Vagina (tissue), 2 donors: Measurements from ENCODE around the gene FAM98B.

ENCODE experiments used
- POLR2A ChIP-seq, 2 donors: fragments of 450-650 bp; IDR thresholded peaks; one replicate each; pipeline ENCODE4 v1.6.1; 2017; ENCODE audit warnings: antibody characterized with exemption in 2 of 2, mild to moderate bottlenecking in 2 of 2, moderate library complexity in 2 of 2
- POLR2AphosphoS5 ChIP-seq, 2 donors: sonication (generic); formaldehyde crosslinking; IDR thresholded peaks; one replicate each; pipeline ENCODE4 v1.9.0; 2017; ENCODE audit warnings: antibody characterized with exemption in 2 of 2, mild to moderate bottlenecking in 2 of 2, low read depth in 1 of 2; ENCODE audit not compliant: insufficient read depth in 1 of 2
- TF ChIP-seq, protein P1 (sequence below), 3 experiments: fragments of 450-650 bp in 2 of 3; fragments of 200-600 bp in 1 of 3; sonication (generic) in 1 of 3; IDR thresholded peaks; one replicate each; pipeline ENCODE4 v1.5.1; 2017 to 2019; ENCODE audit warnings: antibody characterized with exemption in 3 of 3, mild to moderate bottlenecking in 2 of 3, moderate library complexity in 2 of 3

DNA sequence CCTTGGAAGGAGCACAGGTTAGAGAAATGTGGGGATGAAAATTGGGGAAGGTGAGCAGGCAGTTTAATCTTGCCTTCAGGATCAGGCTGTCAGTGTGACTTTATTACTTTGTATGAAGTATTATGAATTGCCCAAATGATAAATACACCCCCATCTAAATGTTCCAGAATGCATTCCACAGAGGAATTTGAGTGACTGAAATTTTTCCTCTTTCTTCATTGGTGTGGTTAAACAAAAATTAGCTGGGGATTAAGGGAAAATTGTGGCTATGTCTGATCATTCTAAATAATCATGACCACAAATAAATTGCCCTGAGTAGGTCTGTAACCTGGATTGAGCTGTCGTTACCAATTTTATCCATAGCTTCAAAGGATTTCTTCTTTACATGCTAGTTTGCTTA lies 33.5 kb downstream of the FAM98B start:
- TF ChIP-seq, protein P1, sequence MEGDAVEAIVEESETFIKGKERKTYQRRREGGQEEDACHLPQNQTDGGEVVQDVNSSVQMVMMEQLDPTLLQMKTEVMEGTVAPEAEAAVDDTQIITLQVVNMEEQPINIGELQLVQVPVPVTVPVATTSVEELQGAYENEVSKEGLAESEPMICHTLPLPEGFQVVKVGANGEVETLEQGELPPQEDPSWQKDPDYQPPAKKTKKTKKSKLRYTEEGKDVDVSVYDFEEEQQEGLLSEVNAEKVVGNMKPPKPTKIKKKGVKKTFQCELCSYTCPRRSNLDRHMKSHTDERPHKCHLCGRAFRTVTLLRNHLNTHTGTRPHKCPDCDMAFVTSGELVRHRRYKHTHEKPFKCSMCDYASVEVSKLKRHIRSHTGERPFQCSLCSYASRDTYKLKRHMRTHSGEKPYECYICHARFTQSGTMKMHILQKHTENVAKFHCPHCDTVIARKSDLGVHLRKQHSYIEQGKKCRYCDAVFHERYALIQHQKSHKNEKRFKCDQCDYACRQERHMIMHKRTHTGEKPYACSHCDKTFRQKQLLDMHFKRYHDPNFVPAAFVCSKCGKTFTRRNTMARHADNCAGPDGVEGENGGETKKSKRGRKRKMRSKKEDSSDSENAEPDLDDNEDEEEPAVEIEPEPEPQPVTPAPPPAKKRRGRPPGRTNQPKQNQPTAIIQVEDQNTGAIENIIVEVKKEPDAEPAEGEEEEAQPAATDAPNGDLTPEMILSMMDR (IDR thresholded peaks at IDR 0.05), result no peak
- no peak for TF ChIP-seq POLR2A (IDR thresholded peaks at IDR 0.05)
- TF ChIP-seq POLR2AphosphoS5 (IDR thresholded peaks at IDR 0.05; ENCODE audit: insufficient read depth in 1 of 2, low read depth in 1 of 2), result no peak
